ENCODE data around the gene TRAF5.
"Not testable (repeated sequence)": the region's sequence is repeated elsewhere in the genome, so short reads cannot be mapped to it uniquely, and the experiment has no call there.

The TRAF5 gene

GRCh38 chr1:211326528-211327345, at the start of gene TRAF5:
Gene TRAF5 (plus strand): TSS chr1:211326833. CDS start chr1:211353240, 26,407 bp downstream.
- DNase-seq, result no peak

GRCh38 chr1:211279340-211279739, 47.3 kb upstream of the TRAF5 start:
- no peak for DNase-seq

- no peak for DNase-seq
Observed at GRCh38 chr1:211280910-211281309, 45.7 kb upstream of the TRAF5 start.

- no peak for DNase-seq
Observed at GRCh38 chr1:211281320-211282022, 45.2 kb upstream of the TRAF5 start.

- DNase-seq, result no peak
Observed at GRCh38 chr1:211282023-211282373, 44.6 kb upstream of the TRAF5 start.

- DNase-seq, result no peak
Observed at GRCh38 chr1:211285196-211285595, 41.4 kb upstream of the TRAF5 start.

- DNase-seq, result no peak
Observed at GRCh38 chr1:211287218-211287617, 39.4 kb upstream of the TRAF5 start.

- no peak for DNase-seq
Observed at GRCh38 chr1:211292411-211292810, 34.2 kb upstream of the TRAF5 start.

- no peak for DNase-seq
Observed at GRCh38 chr1:211296396-211296795, 30.2 kb upstream of the TRAF5 start.

GRCh38 chr1:211305044-211305443, 21.6 kb upstream of the TRAF5 start:
- DNase-seq, result no peak

GRCh38 chr1:211309617-211310016, 17.0 kb upstream of the TRAF5 start:
- no peak for DNase-seq

- no peak for DNase-seq
Observed at GRCh38 chr1:211313392-211313791, 13.2 kb upstream of the TRAF5 start.

GRCh38 chr1:211318576-211319280, 7.9 kb upstream of the TRAF5 start:
- no peak for DNase-seq

GRCh38 chr1:211319892-211320291, 6.7 kb upstream of the TRAF5 start:
- DNase-seq, result no peak

GRCh38 chr1:211320980-211321379, 5.7 kb upstream of the TRAF5 start:
- DNase-seq, result peak in 1 of 2 experiments; percentile 4

GRCh38 chr1:211321646-211322045, 5.0 kb upstream of the TRAF5 start:
- not testable (repeated sequence) for DNase-seq

GRCh38 chr1:211323156-211324063, 3.2 kb upstream of the TRAF5 start:
- DNase-seq, result peak in 1 of 2 experiments; percentile 46

GRCh38 chr1:211324992-211325775, 1.4 kb upstream of the TRAF5 start:
- no peak for DNase-seq

- no peak for DNase-seq
Observed at GRCh38 chr1:211326140-211326527, 499 bp upstream of the TRAF5 start.

GRCh38 chr1:211327346-211327921, 801 bp downstream of the TRAF5 start:
- DNase-seq, result no peak

GRCh38 chr1:211328084-211328694, 1.6 kb downstream of the TRAF5 start:
- DNase-seq, result no peak
